Measurements from ENCODE around the gene PTPRG.

- TF ChIP-seq POLR2A (IDR thresholded peaks at IDR 0.05; ENCODE audit: low read depth, low read length) (no peak), POLR2AphosphoS5 (IDR thresholded peaks at IDR 0.05; ENCODE audit: low read depth, low read length) (no peak)
Measured at GRCh38 chr3:61613666-61614065, 52.3 kb downstream of the PTPRG start.
